Skeletal muscle tissue (tissue), 4 donors: Measurements from ENCODE around the gene R3HCC1L. TPM values are rescaled to one million over a fixed set of nuclear protein-coding genes. Genes with fewer than 3 reads are reported as not detected.
"Not testable (repeated sequence)": the region's sequence is repeated elsewhere in the genome, so short reads cannot be mapped to it uniquely, and the experiment has no call there.

Source experiments
- H3K27ac ChIP-seq: one replicate; pipeline ENCODE4 v1.7.0; 2013; ENCODE audit warnings: mild to moderate bottlenecking, low read depth, low read length, inconsistent platforms
- H3K27me3 ChIP-seq, 3 donors: one replicate each; pipeline ENCODE4 v1.7.0; 2013; ENCODE audit warnings: low read length in 3 of 3; ENCODE audit not compliant: control insufficient read depth in 3 of 3, insufficient read depth in 3 of 3
- H3K36me3 ChIP-seq, 3 donors: one replicate each; pipeline ENCODE4 v1.7.0; 2013; ENCODE audit warnings: low read length in 3 of 3; ENCODE audit not compliant: control insufficient read depth in 3 of 3, insufficient read depth in 3 of 3
- H3K4me1 ChIP-seq, 3 donors: one replicate each; pipeline ENCODE4 v1.7.0; 2013; ENCODE audit warnings: low read length in 3 of 3, mild to moderate bottlenecking in 3 of 3; ENCODE audit not compliant: control insufficient read depth in 3 of 3, insufficient read depth in 3 of 3
- H3K4me3 ChIP-seq, 3 donors: one replicate each; pipeline ENCODE4 v1.7.0; 2013; ENCODE audit warnings: low read length in 3 of 3
- H3K9ac ChIP-seq, 3 donors: one replicate each; pipeline ENCODE4 v1.7.0; 2013; ENCODE audit warnings: low read length in 3 of 3, mild to moderate bottlenecking in 3 of 3, moderate library complexity in 2 of 3, low read depth in 1 of 3
- H3K9me3 ChIP-seq, 3 donors: one replicate each; pipeline ENCODE4 v1.7.0; 2013; ENCODE audit warnings: low read length in 3 of 3; ENCODE audit not compliant: control insufficient read depth in 3 of 3
- total RNA-seq: library from RNA; depleted of rRNA; stranded (reverse); fragments of >200 nt; gene quantifications from one replicate; pipeline ENCODE4 v1.2.3, GENCODE V29; 2014
- donor health status: Osteomylitis.

The R3HCC1L gene
- total RNA-seq, 1 donor from 2014 or later = 9.4 TPM

GRCh38 chr10:98144985-98145384 lies 10.5 kb downstream of the R3HCC1L start:
- no peaks in the 10 kb centered on the region for H3K27me3 ChIP-seq
- H3K27ac ChIP-seq = no peak overlapping the region
- peaks cover 0 to 4% (median 0%) of the 10 kb centered on the region in 3 donors for H3K4me1 ChIP-seq
- no peaks in the 10 kb centered on the region for H3K36me3 ChIP-seq
- no peak overlapping the region for H3K9ac ChIP-seq
- no peak overlapping the region for H3K4me3 ChIP-seq
- H3K9me3 ChIP-seq = peaks cover 0 to 2% (median 0%) of the 10 kb centered on the region in 3 donors

DNA sequence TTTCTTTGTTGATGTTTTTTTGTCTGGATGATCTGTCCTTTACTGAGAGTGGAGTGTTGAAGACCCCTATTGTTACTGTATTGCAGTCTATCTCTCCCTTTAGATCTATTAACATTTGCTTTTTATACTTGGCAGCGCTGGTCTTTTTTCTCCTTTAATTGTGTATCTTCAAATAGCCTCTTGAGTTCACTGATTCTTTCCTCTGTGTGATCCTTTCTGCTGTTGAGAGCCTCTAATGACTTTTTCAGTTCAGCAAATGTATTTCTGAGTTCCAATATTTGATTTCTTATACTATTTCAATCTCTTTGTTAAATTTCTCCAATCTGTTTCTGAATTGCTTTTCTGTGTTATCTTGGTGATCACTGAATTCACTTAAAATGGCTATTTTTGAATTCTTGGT lies 15.4 kb downstream of the R3HCC1L start:
- H3K27ac ChIP-seq = no peak overlapping the region
- H3K4me1 ChIP-seq = no peaks in the 10 kb centered on the region
- peaks cover 0 to 2% (median 0%) of the 10 kb centered on the region in 3 donors for H3K9me3 ChIP-seq
- peaks cover 0 to 2% (median 0%) of the 10 kb centered on the region in 3 donors for H3K36me3 ChIP-seq
- H3K4me3 ChIP-seq = no peak overlapping the region
- H3K27me3 ChIP-seq = no peaks in the 10 kb centered on the region
- H3K9ac ChIP-seq = no peak overlapping the region

GRCh38 chr10:98150544-98150943 lies 16.1 kb downstream of the R3HCC1L start:
- no peaks in the 10 kb centered on the region for H3K4me1 ChIP-seq
- H3K36me3 ChIP-seq = peaks cover 0 to 2% (median 0%) of the 10 kb centered on the region in 3 donors
- no peaks in the 10 kb centered on the region for H3K27me3 ChIP-seq
- H3K9me3 ChIP-seq = peaks cover 0 to 2% (median 0%) of the 10 kb centered on the region in 3 donors
- no peak overlapping the region for H3K4me3 ChIP-seq
- no peak overlapping the region for H3K9ac ChIP-seq
- no peak overlapping the region for H3K27ac ChIP-seq

DNA sequence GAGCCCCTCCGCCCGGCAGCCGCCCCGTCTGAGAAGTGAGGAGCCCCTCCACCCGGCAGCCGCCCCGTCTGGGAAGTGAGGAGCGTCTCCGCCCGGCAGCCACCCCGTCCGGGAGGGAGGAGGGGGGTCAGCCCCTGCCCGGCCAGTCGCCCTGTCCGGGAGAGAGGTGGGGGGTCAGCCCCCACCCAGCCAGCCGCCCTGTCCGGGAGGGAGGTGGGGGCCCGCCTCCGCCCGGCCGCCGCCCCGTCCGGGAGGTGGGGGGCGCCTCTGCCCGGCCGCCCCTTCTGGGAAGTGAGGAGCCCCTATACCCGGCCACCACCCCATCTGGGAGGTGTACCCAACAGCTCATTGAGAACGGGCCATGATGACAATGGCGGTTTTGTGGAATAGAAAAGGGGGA lies 18.3 kb downstream of the R3HCC1L start:
- not testable (repeated sequence) for H3K4me3 ChIP-seq, H3K4me1 ChIP-seq, H3K9me3 ChIP-seq, H3K36me3 ChIP-seq, H3K27me3 ChIP-seq, H3K27ac ChIP-seq, H3K9ac ChIP-seq

GRCh38 chr10:98153213-98153958 lies 18.9 kb downstream of the R3HCC1L start:
- not testable (repeated sequence) for H3K4me1 ChIP-seq, H3K27ac ChIP-seq, H3K9ac ChIP-seq, H3K27me3 ChIP-seq, H3K4me3 ChIP-seq, H3K9me3 ChIP-seq, H3K36me3 ChIP-seq

DNA sequence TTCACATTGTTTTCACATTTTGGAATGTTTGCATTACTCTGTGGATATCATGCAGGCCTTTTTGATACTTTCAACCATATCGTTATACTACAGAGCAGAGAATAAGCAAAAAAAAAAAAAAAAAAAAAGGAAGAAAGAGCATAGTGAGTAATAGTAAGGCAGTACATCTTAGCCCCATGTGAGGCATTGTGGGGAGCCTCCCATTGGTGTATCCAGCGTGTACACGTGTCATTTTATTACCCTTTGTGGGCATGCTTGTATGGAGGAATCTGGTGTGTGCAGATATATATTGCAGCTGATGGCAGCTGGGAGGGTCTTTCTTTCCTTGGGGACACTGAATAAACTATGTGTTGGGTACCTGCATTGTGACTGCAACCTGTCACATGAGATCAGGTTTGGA lies 19.6 kb downstream of the R3HCC1L start:
- Histone ChIP-seq H3K27me3 (no peaks in the 10 kb centered on the region), H3K27ac (no peak overlapping the region), H3K9me3 (no peaks in the 10 kb centered on the region), H3K9ac (no peak overlapping the region), H3K4me1 (no peaks in the 10 kb centered on the region), H3K4me3 (no peak overlapping the region), H3K36me3 (peaks cover 0 to 8% (median 0%) of the 10 kb centered on the region in 3 donors)

DNA sequence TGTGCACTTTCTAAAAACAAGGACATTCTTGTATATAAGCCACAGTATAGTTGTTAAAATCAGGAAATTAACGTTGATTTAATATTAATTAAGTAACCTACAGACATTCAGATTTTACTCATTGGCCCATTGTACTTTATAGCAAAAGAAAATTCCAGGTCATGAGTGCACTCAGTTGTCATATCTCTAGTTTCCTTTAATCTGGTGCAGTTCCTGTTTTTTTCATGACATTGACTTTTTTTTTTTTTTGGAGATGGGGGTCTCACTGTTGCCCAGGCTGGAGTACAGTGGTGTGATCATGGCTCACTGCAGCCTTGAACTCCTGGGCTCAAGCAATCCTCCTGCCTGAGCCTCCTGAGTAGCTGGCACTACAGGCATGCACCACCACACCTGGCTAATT lies 24.1 kb downstream of the R3HCC1L start:
- Histone ChIP-seq H3K4me1 (no peaks in the 10 kb centered on the region), H3K9me3 (no peaks in the 10 kb centered on the region), H3K9ac (no peak overlapping the region), H3K4me3 (no peak overlapping the region), H3K27ac (no peak overlapping the region), H3K36me3 (peaks cover 0 to 6% (median 5%) of the 10 kb centered on the region in 3 donors), H3K27me3 (no peaks in the 10 kb centered on the region)

GRCh38 chr10:98163941-98164340 lies 29.5 kb downstream of the R3HCC1L start:
- H3K4me3 ChIP-seq = no peak overlapping the region
- no peaks in the 10 kb centered on the region for H3K4me1 ChIP-seq
- H3K9ac ChIP-seq = no peak overlapping the region
- H3K27ac ChIP-seq = no peak overlapping the region
- no peaks in the 10 kb centered on the region for H3K27me3 ChIP-seq
- no peaks in the 10 kb centered on the region for H3K9me3 ChIP-seq
- peaks cover 0 to 6% (median 5%) of the 10 kb centered on the region in 3 donors for H3K36me3 ChIP-seq

- H3K4me1 ChIP-seq = peaks cover under 1 to 8% (median 6%) of the 10 kb centered on the region in 3 donors
- H3K36me3 ChIP-seq = peaks cover 0 to 6% (median 5%) of the 10 kb centered on the region in 3 donors
- no peak overlapping the region for H3K27ac ChIP-seq
Measured at GRCh38 chr10:98167191-98167590, 32.7 kb downstream of the R3HCC1L start.

DNA sequence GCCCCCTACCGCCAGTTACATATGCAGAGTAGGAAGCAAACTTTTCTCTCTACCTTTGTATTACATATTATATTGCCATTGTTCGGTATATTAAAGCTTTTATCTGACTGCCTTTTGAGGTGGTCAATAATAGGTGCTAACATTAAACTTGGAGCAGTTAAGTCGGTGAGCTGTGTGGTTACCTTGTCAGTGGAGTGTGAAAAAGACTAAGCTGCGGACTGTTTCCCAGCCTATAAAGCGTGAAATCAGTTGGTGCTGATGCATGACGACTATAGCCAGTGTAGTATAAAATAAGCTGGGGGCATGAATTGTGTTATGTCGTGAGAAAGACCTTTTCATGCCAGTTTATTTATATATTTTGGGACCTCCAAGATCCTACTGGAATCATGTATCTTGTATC lies 33.7 kb downstream of the R3HCC1L start:
- H3K9ac ChIP-seq = no peak overlapping the region
- no peaks in the 10 kb centered on the region for H3K9me3 ChIP-seq
- no peak overlapping the region for H3K27ac ChIP-seq
- peaks cover 0 to 6% (median 2%) of the 10 kb centered on the region in 3 donors for H3K36me3 ChIP-seq
- H3K27me3 ChIP-seq = no peaks in the 10 kb centered on the region
- H3K4me3 ChIP-seq = no peak overlapping the region
- H3K4me1 ChIP-seq = peaks cover 5 to 15% (median 10%) of the 10 kb centered on the region in 3 donors

More at GRCh38 chr10:98167191-98167590, 32.7 kb downstream of the R3HCC1L start:
- Histone ChIP-seq H3K9ac (no peak overlapping the region), H3K27me3 (no peaks in the 10 kb centered on the region), H3K4me3 (no peak overlapping the region), H3K9me3 (no peaks in the 10 kb centered on the region)
